Measurements from ENCODE around the gene NPHP1.
"Not testable (repeated sequence)": the region's sequence is repeated elsewhere in the genome, so short reads cannot be mapped to it uniquely, and the experiment has no call there.

The NPHP1 gene

GRCh38 chr2:110131166-110131565 lies 73.6 kb downstream of the NPHP1 start:
- DNase-seq (ENCODE audit: low read depth in 3 of 3, low spot score in 1 of 3), result no peak

GRCh38 chr2:110130757-110131156 lies 74.1 kb downstream of the NPHP1 start:
- DNase-seq (ENCODE audit: low read depth in 3 of 3, low spot score in 1 of 3), result no peak

GRCh38 chr2:110126906-110127305 lies 77.9 kb downstream of the NPHP1 start:
- no peak for DNase-seq (ENCODE audit: low read depth in 3 of 3, low spot score in 1 of 3)

- DNase-seq (ENCODE audit: low read depth in 3 of 3, low spot score in 1 of 3), result no peak
Measured at GRCh38 chr2:110126086-110126773, 78.6 kb downstream of the NPHP1 start.

GRCh38 chr2:110124939-110125691 lies 79.7 kb downstream of the NPHP1 start:
- no peak for DNase-seq (ENCODE audit: low read depth in 3 of 3, low spot score in 1 of 3)

- DNase-seq (ENCODE audit: low read depth in 3 of 3, low spot score in 1 of 3), result no peak
Measured at GRCh38 chr2:110124038-110124825, 80.6 kb downstream of the NPHP1 start.

- no peak for DNase-seq (ENCODE audit: low read depth in 3 of 3, low spot score in 1 of 3)
Measured at GRCh38 chr2:110121592-110121991, 83.2 kb downstream of the NPHP1 start.

- no peak for DNase-seq (ENCODE audit: low read depth in 3 of 3, low spot score in 1 of 3)
Measured at GRCh38 chr2:110121052-110121334, 83.8 kb downstream of the NPHP1 start.

GRCh38 chr2:110120171-110121051 lies 84.4 kb downstream of the NPHP1 start:
- DNase-seq (ENCODE audit: low read depth in 3 of 3, low spot score in 1 of 3), result no peak

- DNase-seq (ENCODE audit: low read depth in 3 of 3, low spot score in 1 of 3), result no peak
Measured at GRCh38 chr2:110116033-110116710, 88.6 kb downstream of the NPHP1 start.

- no peak for DNase-seq (ENCODE audit: low read depth in 3 of 3, low spot score in 1 of 3)
Measured at GRCh38 chr2:110115291-110116032, 89.4 kb downstream of the NPHP1 start, which contains the start of gene MALL. Gene MALL, minus strand, starts transcription at chr2:110115822. Its CDS starts 30 bp downstream, at chr2:110115792.

GRCh38 chr2:110114831-110115255 lies 90.0 kb downstream of the NPHP1 start:
- no peak for DNase-seq (ENCODE audit: low read depth in 3 of 3, low spot score in 1 of 3)

GRCh38 chr2:110113961-110114591 lies 90.7 kb downstream of the NPHP1 start:
- no peak for DNase-seq (ENCODE audit: low read depth in 3 of 3, low spot score in 1 of 3)

- DNase-seq (ENCODE audit: low read depth in 3 of 3, low spot score in 1 of 3), result not testable (repeated sequence)
Measured at GRCh38 chr2:110108291-110108690, 96.5 kb downstream of the NPHP1 start.

- DNase-seq (ENCODE audit: low read depth in 3 of 3, low spot score in 1 of 3), result no peak
Measured at GRCh38 chr2:110107092-110108079, 97.4 kb downstream of the NPHP1 start.

- DNase-seq (ENCODE audit: low read depth in 3 of 3, low spot score in 1 of 3), result no peak
Measured at GRCh38 chr2:110106642-110107041, 98.2 kb downstream of the NPHP1 start.

GRCh38 chr2:110105608-110106467 lies 99.0 kb downstream of the NPHP1 start:
- no peak for DNase-seq (ENCODE audit: low read depth in 3 of 3, low spot score in 1 of 3)

Measured in stimulated activated CD4-positive, alpha-beta T cell treated with anti-CD3 and anti-CD28 coated beads, TNF-alpha, amount 100 ng/mL, for 1 hour (primary cell).